Ishikawa (cell line): ENCODE measurements around the gene MTA1.

Source experiments
- CEBPB ChIP-seq: IDR thresholded peaks from 2 replicates; pipeline ENCODE4 v1.6.1; 2012
- CREB1 ChIP-seq: IDR thresholded peaks from 2 replicates; pipeline ENCODE4 v1.6.1; 2012; ENCODE audit warnings: low read depth
- EGR1 ChIP-seq: IDR thresholded peaks from 2 replicates; pipeline ENCODE4 v1.6.1; 2012
- EP300 ChIP-seq: IDR thresholded peaks from 2 replicates; pipeline ENCODE4 v1.6.1; 2012; ENCODE audit warnings: borderline replicate concordance
- FOXM1 ChIP-seq: IDR thresholded peaks from 2 replicates; pipeline ENCODE4 v1.6.1; 2012; ENCODE audit warnings: low read depth, borderline replicate concordance
- MAX ChIP-seq: IDR thresholded peaks from 2 replicates; pipeline ENCODE4 v1.6.1; 2012
- NFIC ChIP-seq: IDR thresholded peaks from 2 replicates; pipeline ENCODE4 v1.6.1; 2012
- RAD21 ChIP-seq: IDR thresholded peaks from 2 replicates; pipeline ENCODE4 v1.6.1; 2012; ENCODE audit warnings: low read depth
- REST ChIP-seq: IDR thresholded peaks from 2 replicates; pipeline ENCODE4 v1.6.1; 2012; ENCODE audit warnings: low read depth, mild to moderate bottlenecking
- TAF1 ChIP-seq: IDR thresholded peaks from 2 replicates; pipeline ENCODE4 v1.6.1; 2012; ENCODE audit warnings: low read depth, mild to moderate bottlenecking
- ZBTB7A ChIP-seq: IDR thresholded peaks from 2 replicates; pipeline ENCODE4 v1.6.1; 2012; ENCODE audit warnings: low read depth

DNA sequence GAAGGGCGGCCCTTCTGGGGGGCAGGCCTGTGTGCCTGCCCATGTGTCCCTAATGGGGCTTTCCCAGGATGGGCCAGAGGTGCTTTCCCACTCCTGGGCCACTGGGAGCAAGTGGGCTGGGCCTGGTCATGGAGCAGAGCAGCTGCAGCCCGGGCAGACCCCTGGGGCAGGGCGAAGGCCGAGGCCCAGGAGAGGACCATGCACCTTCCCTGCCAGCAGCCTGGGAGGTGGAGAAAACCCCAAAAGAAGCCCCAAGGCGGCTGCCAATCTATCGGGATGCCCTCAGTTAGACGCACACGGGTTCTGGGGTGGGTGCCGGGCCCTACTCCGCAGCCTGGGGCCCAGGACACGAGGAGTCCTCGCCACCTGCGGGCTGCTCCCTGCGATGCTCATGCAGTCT is 38.9 kb downstream of the MTA1 start:
- TF ChIP-seq MAX (no peak), EP300 (no peak), REST (no peak), CREB1 (no peak), TAF1 (no peak), RAD21 (no peak), CEBPB (no peak), ZBTB7A (no peak), FOXM1 (no peak), EGR1 (no peak), NFIC (no peak)
